ENCODE results near the gene DLK1. TPM values are rescaled to one million over a fixed set of nuclear protein-coding genes. Genes with fewer than 3 reads are reported as not detected.
A peak's percentile ranks its signal among the peaks of the same experiment; 100 is the strongest.

Gene DLK1
- total and polyA plus RNA-seq, 2 of the 4 experiments (the other 2 are of a cell fraction): under 0.01 to 0.07 TPM

GRCh38 chr14:100679707-100680438 lies 46.8 kb upstream of the DLK1 start:
- Histone ChIP-seq H3K18ac (ENCODE audit: low read depth, low read length) (no peak overlapping the region), H3K9ac (ENCODE audit: low read depth, low read length) (no peak overlapping the region), H2BK20ac (ENCODE audit: low read depth, low read length) (no peak overlapping the region), H3K4me3 (ENCODE audit: insufficient read depth, low read depth, low read length) (no peak overlapping the region), H4K8ac (ENCODE audit: low read depth in 2 of 2, low read length in 2 of 2) (0 out of 4 replicates have a peak overlapping the region, but pooled peaks of 1 of the 2 experiments have one; percentile 32), H2AK9ac (replicated peaks; ENCODE audit: low read depth, low read length, poor library complexity) (peak overlapping the region; percentile 76), H3K56ac (ENCODE audit: extremely low read depth, insufficient read depth, low read length) (no peak overlapping the region), H2BK15ac (ENCODE audit: low read depth, low read length) (no peak overlapping the region), H3K9me1 (ENCODE audit: insufficient read depth, low read length) (no peaks in the 10 kb centered on the region; the same call in 1 of the 2 replicates), H3K4ac (ENCODE audit: low read depth, low read length) (0 out of 2 replicates have a peak overlapping the region, but pooled peaks have one; percentile 29), H3K27ac (ENCODE audit: insufficient read depth, low read length) (no peak overlapping the region), H3K23ac (ENCODE audit: low read depth, low read length) (no peak overlapping the region), H4K91ac (ENCODE audit: insufficient read depth, low read depth, low read length) (no peak overlapping the region), H3K9me3 (ENCODE audit: control insufficient read depth, insufficient read depth, low read length) (peaks cover 2% of the 10 kb centered on the region; the same call in 1 of the 2 replicates), H4K20me1 (ENCODE audit: insufficient read depth, low read length) (no peaks in the 10 kb centered on the region; the same call in 1 of the 2 replicates), H3K4me1 (ENCODE audit: control insufficient read depth, insufficient read depth, low read length) (peaks cover 10% of the 10 kb centered on the region), H3K79me1 (ENCODE audit: low read depth in 1 of 2, low read length in 2 of 2) (no peaks in the 10 kb centered on the region), H2BK5ac (ENCODE audit: low read depth, low read length, poor library complexity, severe bottlenecking) (no peak overlapping the region), H3K27me3 (ENCODE audit: control insufficient read depth, insufficient read depth, low read length) (peaks cover 11% of the 10 kb centered on the region), H3K14ac (replicated peaks; ENCODE audit: low read depth, low read length) (0 out of 2 replicates have a peak overlapping the region, but pooled peaks have one; percentile 21), H3K36me3 (ENCODE audit: control insufficient read depth, insufficient read depth, low read length) (no peaks in the 10 kb centered on the region), H3K4me2 (ENCODE audit: low read depth, low read length) (no peak overlapping the region), H2BK120ac (ENCODE audit: low read depth, low read length) (0 out of 2 replicates have a peak overlapping the region, but pooled peaks have one; percentile 8), H2AFZ (replicated peaks; ENCODE audit: low read length, poor library complexity) (peak overlapping the region; percentile 74), H2AK5ac (ENCODE audit: low read depth, low read length) (no peak overlapping the region), H4K5ac (ENCODE audit: low read depth, low read length) (no peak overlapping the region)
- 75% methylated on average over 7 of the region's 16 CpGs; no CpG with 5 or more reads in 1 of the 2 experiments for WGBS, 2 experiments (ENCODE audit: extremely low coverage in 2 of 2, insufficient read length in 1 of 2)
- dilution Hi-C loops (cut with HindIII; ENCODE audit: low sequenced_read_pairs, unreplicated experiment): no loop called here
- in situ Hi-C loops (cut with MboI; ENCODE audit: low sequenced_read_pairs): no loop called here
- no TSS peak for BruUV-seq (replicated peaks)
- intact Hi-C loops (cut with micrococcal nuclease): no loop called here
- ChIA-PET CTCF (no interaction called here), POLR2A (ENCODE audit: unreplicated experiment) (no interaction called here)
- TF ChIP-seq, protein P1, sequence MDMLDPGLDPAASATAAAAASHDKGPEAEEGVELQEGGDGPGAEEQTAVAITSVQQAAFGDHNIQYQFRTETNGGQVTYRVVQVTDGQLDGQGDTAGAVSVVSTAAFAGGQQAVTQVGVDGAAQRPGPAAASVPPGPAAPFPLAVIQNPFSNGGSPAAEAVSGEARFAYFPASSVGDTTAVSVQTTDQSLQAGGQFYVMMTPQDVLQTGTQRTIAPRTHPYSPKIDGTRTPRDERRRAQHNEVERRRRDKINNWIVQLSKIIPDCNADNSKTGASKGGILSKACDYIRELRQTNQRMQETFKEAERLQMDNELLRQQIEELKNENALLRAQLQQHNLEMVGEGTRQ (IDR thresholded peaks at IDR 0.05; ENCODE audit: low read depth, low read length): no peak
- peak; percentile 88 for TF ChIP-seq BHLHE40 (IDR thresholded peaks at IDR 0.05; ENCODE audit: low read depth, low read length)
- TF ChIP-seq CTCF (conservative IDR thresholded peaks at IDR 0.05; ENCODE audit: low read depth, low read length): peak; percentile 30; the same call in 1 of the 2 replicates
- TF ChIP-seq CEBPB (IDR thresholded peaks at IDR 0.05; ENCODE audit: low read depth, low read length): no peak
- no peak for TF ChIP-seq FOS (IDR thresholded peaks at IDR 0.05; ENCODE audit: low read depth, low read length)
- peak; percentile 18; the same call in 1 of the 2 replicates for TF ChIP-seq RAD21 (IDR thresholded peaks at IDR 0.05; ENCODE audit: low read length)
- TF ChIP-seq MAFK (IDR thresholded peaks at IDR 0.05; ENCODE audit: low read depth, low read length): peak; percentile 33; the same call in 1 of the 2 replicates
- peak; percentile 73 for DNase-seq
- ATAC-seq (ENCODE audit: low read depth): peak; percentile 55
